Stimulated activated memory B cell treated with anti-CD40 and anti-IgM and Interleukin-4, amounts not matched to agents 10 μg/mL and 1 μg/mL and 100 μg/mL, for 72 hours (primary cell): Measurements from ENCODE around the gene DNAJC7.
"Not testable (repeated sequence)": the region's sequence is repeated elsewhere in the genome, so short reads cannot be mapped to it uniquely, and the experiment has no call there.

Experiments
- ATAC-seq: fragments of 150-1000 bp; cut with Tn5 transposase; 2 replicates; pipeline ENCODE4 v1.10.0; 2021
- H3K27ac Mint-ChIP-seq: one replicate; pipeline ENCODE4 v1.8.0; 2022; ENCODE audit warnings: mild to moderate bottlenecking, mixed read lengths
- H3K27me3 Mint-ChIP-seq: one replicate; pipeline ENCODE4 v1.8.0; 2022; ENCODE audit warnings: mixed read lengths
- H3K36me3 Mint-ChIP-seq: one replicate; pipeline ENCODE4 v1.8.0; 2022; ENCODE audit warnings: mixed read lengths
- H3K4me1 Mint-ChIP-seq: one replicate; pipeline ENCODE4 v1.8.0; 2022; ENCODE audit warnings: mixed read lengths
- H3K4me3 Mint-ChIP-seq: one replicate; pipeline ENCODE4 v1.8.0; 2022; ENCODE audit warnings: mild to moderate bottlenecking, moderate library complexity, mixed read lengths
- H3K9me3 Mint-ChIP-seq: one replicate; pipeline ENCODE4 v1.8.0; 2022; ENCODE audit warnings: mixed read lengths

Gene DNAJC7

GRCh38 chr17:41941168-41941567 is 76.1 kb downstream of the DNAJC7 start:
- Mint-ChIP-seq H3K27me3 (peaks cover 22% of the 10 kb centered on the region), H3K9me3 (no peaks in the 10 kb centered on the region), H3K27ac (no peak overlapping the region), H3K36me3 (no peaks in the 10 kb centered on the region), H3K4me1 (no peaks in the 10 kb centered on the region), H3K4me3 (no peak overlapping the region)
- no peak for ATAC-seq

GRCh38 chr17:41939693-41940090 is 77.5 kb downstream of the DNAJC7 start:
- ATAC-seq, result no peak
- Mint-ChIP-seq H3K27ac (no peak overlapping the region), H3K9me3 (no peaks in the 10 kb centered on the region), H3K4me1 (no peaks in the 10 kb centered on the region), H3K27me3 (peaks cover 22% of the 10 kb centered on the region), H3K36me3 (no peaks in the 10 kb centered on the region), H3K4me3 (no peak overlapping the region)

- Mint-ChIP-seq H3K27me3 (peaks cover 22% of the 10 kb centered on the region), H3K4me3 (no peak overlapping the region), H3K36me3 (no peaks in the 10 kb centered on the region), H3K4me1 (no peaks in the 10 kb centered on the region), H3K9me3 (no peaks in the 10 kb centered on the region), H3K27ac (no peak overlapping the region)
- no peak for ATAC-seq
Measured at GRCh38 chr17:41939044-41939692, 78.1 kb downstream of the DNAJC7 start.

GRCh38 chr17:41937970-41938954 is 79.0 kb downstream of the DNAJC7 start:
- ATAC-seq, result no peak
- H3K9me3 Mint-ChIP-seq, result no peaks in the 10 kb centered on the region
- no peaks in the 10 kb centered on the region for H3K36me3 Mint-ChIP-seq
- H3K4me1 Mint-ChIP-seq, result no peaks in the 10 kb centered on the region
- peaks cover 22% of the 10 kb centered on the region for H3K27me3 Mint-ChIP-seq
- no peak overlapping the region for H3K4me3 Mint-ChIP-seq
- no peak overlapping the region for H3K27ac Mint-ChIP-seq

- Mint-ChIP-seq H3K4me1 (peaks cover 7% of the 10 kb centered on the region), H3K4me3 (no peak overlapping the region), H3K27ac (no peak overlapping the region), H3K27me3 (peaks cover 12% of the 10 kb centered on the region), H3K36me3 (no peaks in the 10 kb centered on the region), H3K9me3 (no peaks in the 10 kb centered on the region)
- no peak for ATAC-seq
Measured at GRCh38 chr17:41935641-41936040, 81.6 kb downstream of the DNAJC7 start.

- Mint-ChIP-seq H3K27ac (peak overlapping the region; percentile 50), H3K4me3 (no peak overlapping the region), H3K9me3 (no peaks in the 10 kb centered on the region), H3K4me1 (peaks cover 25% of the 10 kb centered on the region), H3K36me3 (no peaks in the 10 kb centered on the region), H3K27me3 (no peaks in the 10 kb centered on the region)
- ATAC-seq, result no peak
Measured at GRCh38 chr17:41932816-41933389, 84.3 kb downstream of the DNAJC7 start.

- H3K36me3 Mint-ChIP-seq, ATAC-seq, H3K27me3 Mint-ChIP-seq, H3K27ac Mint-ChIP-seq, H3K9me3 Mint-ChIP-seq, H3K4me3 Mint-ChIP-seq: not testable (repeated sequence)
- peaks cover 25% of the 10 kb centered on the region for H3K4me1 Mint-ChIP-seq
Measured at GRCh38 chr17:41931715-41932114, 85.5 kb downstream of the DNAJC7 start.

GRCh38 chr17:41930833-41931156 is 86.4 kb downstream of the DNAJC7 start:
- peak overlapping the region; percentile 91 for H3K27ac Mint-ChIP-seq
- peak overlapping the region; percentile 98 for H3K4me3 Mint-ChIP-seq
- H3K4me1 Mint-ChIP-seq, result peaks cover 25% of the 10 kb centered on the region
- H3K36me3 Mint-ChIP-seq, H3K27me3 Mint-ChIP-seq, H3K9me3 Mint-ChIP-seq: not testable (repeated sequence)
- ATAC-seq, result peak; percentile 67

- Mint-ChIP-seq H3K4me3 (peak within 1 kb of the TSS; percentile 98), H3K27ac (peak within 1 kb of the TSS; percentile 91), H3K27me3 (no peaks in the 10 kb centered on the region), H3K9me3 (no peaks in the 10 kb centered on the region), H3K36me3 (no peaks in the 10 kb centered on the region), H3K4me1 (peaks cover 25% of the 10 kb centered on the region)
- ATAC-seq, result peak; percentile 99
Measured at GRCh38 chr17:41930009-41930832, 87.0 kb downstream of the DNAJC7 start, which contains the start of gene ODAD4. ODAD4 (plus strand) TSS chr17:41930617; CDS start chr17:41930724, 107 bp downstream.

- no peaks in the 10 kb centered on the region for H3K9me3 Mint-ChIP-seq
- no peaks in the 10 kb centered on the region for H3K27me3 Mint-ChIP-seq
- ATAC-seq, result no peak
- H3K4me1 Mint-ChIP-seq, result peaks cover 25% of the 10 kb centered on the region
- no peaks in the 10 kb centered on the region for H3K36me3 Mint-ChIP-seq
- H3K4me3 Mint-ChIP-seq, result no peak overlapping the region
- peak overlapping the region; percentile 91 for H3K27ac Mint-ChIP-seq
Measured at GRCh38 chr17:41928693-41929251, 88.5 kb downstream of the DNAJC7 start.
